Stromal cell of bone marrow (primary cell): ENCODE measurements around the gene GPR119.
"Not testable (repeated sequence)": the region's sequence is repeated elsewhere in the genome, so short reads cannot be mapped to it uniquely, and the experiment has no call there.

Experiments used
- DNase-seq: peaks from one replicate; pipeline ENCODE4 v3.0.0-alpha.2; 2012; ENCODE audit warnings: low read depth

Gene GPR119

DNA sequence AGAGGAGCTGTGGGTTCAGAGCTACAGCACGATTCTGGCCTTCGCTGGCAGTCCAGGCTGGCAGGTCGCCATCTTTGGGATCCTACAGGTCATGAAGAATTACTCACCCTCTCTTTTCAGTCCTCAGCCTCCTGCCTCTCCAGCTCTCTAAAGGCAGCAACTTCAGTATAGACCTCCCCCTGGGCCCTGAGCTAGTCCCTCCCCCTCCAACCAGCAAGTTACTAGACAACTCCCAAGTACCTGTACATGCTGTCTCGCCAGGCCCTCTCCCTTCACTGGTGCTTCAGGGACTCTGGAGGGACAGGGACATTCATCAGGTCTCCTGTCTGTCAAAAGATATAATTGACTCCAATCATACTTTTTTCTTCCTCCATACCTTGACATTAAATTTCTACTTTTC, at the start of gene GPR119:
TSS of gene GPR119 (minus strand) at position 155 of the 400 bp plus-strand sequence. CDS start 227 bp downstream, outside the sequence.
- no peak for DNase-seq

DNA sequence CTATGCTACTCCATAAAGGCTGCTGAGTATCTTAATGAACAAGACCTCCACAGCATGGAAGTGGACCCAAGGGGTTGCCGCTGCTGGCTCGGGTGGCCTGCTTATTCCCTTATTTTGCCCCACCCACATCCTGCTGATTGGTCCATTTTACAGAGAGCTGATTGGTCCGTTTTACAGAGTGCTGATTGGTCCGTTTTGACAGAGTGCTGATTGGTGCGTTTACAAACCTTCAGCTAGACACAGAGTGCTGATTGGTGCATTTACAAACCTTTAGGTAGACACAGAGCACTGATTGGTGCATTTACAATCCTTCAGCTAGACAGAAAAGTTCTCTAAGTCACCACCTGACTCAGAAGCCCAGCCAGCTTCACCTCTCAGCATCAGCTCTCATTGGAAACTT, 43.8 kb upstream of the GPR119 start:
- DNase-seq: not testable (repeated sequence)

- no peak for DNase-seq
Measured at GRCh38 chrX:130426531-130426930, 41.1 kb upstream of the GPR119 start.

- no peak for DNase-seq
Measured at GRCh38 chrX:130419263-130419662, 33.8 kb upstream of the GPR119 start.

- DNase-seq: no peak
Measured at GRCh38 chrX:130418740-130419139, 33.3 kb upstream of the GPR119 start.

DNA sequence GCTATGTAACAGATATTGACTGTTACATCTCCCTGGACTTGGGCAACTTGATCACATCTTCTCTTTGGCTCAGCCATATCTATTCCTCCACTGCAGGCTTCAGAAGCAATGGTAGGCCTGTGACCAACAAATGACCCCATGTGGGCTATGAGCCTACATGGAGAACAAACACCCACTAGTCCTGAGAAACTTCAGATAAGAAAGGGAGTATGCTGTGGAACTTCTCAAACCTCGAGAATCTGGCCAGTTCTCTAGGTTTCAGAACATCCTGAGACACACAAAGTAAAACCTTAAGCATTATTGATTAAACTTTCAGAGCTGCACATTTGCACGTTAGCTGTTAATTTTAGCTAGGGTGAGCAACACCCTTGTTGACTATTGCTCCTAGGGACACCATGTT, 32.6 kb upstream of the GPR119 start:
- DNase-seq: no peak

GRCh38 chrX:130416785-130417184, 31.3 kb upstream of the GPR119 start:
- no peak for DNase-seq

DNA sequence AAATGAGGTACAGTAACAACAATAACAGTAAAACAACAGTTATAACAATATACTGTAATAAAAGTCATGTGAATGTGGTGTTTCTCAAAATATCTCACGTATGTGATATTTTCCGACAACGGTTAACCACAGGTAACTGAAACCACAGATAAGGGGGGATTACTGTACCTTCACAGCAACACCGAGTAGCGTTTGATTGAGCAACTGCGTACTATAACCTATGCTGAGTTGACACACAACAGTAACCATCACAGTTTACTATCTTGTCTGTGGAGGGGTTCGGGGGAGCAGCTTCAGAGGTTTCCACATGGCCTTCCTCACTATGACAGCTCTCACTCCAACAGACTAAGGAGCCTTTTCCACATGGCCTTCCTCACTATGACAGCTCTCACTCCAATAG, 29.7 kb upstream of the GPR119 start:
- DNase-seq: no peak

DNA sequence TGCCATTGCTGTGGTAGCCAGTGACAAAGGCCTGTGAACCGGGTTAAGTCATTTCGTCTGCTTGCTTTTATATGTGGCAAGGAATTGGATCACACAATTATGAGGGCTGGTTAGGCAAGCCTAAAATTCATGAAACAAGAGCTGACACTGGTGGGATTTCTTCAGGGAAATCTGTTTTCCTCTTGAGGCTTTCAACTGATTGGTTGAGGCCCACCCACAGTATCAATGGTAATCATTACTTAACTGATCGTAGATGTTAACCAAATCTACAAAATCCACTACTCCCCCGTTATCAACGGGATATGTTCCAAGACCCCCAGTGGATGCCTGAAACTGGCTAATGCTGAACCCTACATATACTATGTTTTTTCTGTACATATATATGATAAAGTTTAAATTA, 29.3 kb upstream of the GPR119 start:
- no peak for DNase-seq

DNA sequence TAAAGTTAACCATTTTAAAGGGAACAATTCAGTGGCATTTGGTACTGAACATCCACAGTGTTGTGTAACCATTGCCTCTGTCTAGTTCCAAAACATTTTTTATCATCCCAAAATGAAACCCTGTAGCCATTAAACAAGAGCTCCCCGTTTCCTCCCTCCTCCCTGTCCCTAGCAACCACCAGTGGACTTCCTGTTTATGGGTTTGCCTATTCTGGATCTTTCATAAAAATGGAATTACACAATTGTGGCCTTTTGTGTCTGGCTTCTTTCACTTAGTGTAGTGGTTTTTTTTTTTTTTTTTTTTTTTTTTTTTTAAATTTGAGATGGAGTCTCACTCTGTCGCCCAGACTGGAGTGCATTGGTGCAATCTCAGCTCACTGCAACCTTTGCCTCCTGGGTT, 27.9 kb upstream of the GPR119 start:
- DNase-seq: no peak

- DNase-seq: no peak
Measured at GRCh38 chrX:130402208-130402684, 16.8 kb upstream of the GPR119 start.

- peak; percentile 45 for DNase-seq
Measured at GRCh38 chrX:130401415-130402207, 16.1 kb upstream of the GPR119 start, which contains the start of gene RBMX2. Gene RBMX2 (plus strand): TSS chrX:130401987. CDS start chrX:130402033, 46 bp downstream.

DNA sequence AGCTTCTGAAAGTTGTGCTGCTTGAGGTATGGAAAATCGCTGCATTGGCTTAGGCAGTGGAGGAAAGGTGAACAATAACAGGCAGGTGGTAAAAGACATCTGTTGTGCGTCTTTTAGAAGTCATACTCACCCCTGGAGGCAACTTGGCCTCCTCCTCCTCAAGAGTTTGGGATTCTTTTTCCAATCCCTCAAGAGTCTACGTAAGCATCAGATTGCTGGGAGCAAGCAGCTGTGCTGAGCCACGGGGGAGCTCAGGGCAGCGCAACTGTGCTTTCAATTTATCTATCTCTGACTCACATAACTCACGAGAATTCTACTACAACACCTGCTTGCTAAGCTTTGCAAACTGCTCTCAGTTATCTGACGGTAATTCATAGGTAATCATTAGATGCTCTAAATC, 9.9 kb upstream of the GPR119 start:
- no peak for DNase-seq

DNA sequence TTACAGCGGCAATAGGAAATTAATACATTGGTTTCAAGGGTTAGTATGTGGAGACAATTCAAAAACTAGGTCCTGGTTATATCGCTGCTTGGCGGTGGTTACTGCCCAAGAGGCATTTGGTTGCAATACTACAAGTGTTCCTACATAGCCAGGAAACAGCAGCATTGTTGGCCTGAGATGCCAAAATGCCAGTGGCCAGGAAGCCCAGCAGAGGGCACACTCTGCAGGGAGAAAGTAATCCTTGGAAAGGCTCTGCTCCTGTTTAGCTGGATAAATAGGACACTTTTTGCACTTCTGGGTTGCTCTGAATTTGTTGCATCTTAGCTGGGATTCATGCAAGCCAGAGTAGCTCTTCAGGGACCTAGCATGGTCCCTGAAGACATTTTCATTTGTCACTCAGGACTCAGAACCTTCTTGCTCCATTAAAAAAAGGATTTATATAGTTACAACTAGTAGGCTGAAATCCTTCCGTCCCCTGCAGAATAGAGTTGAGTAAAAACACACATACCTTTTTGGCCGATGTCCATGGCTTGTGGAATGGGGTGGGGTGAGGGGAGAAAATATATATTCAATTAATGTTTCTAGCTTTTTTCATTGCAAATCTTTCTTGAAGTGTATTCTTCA, 8.1 kb upstream of the GPR119 start:
- peak; percentile 36 for DNase-seq

GRCh38 chrX:130386408-130386808, 934 bp upstream of the GPR119 start:
- DNase-seq: no peak

GRCh38 chrX:130378024-130378669, 7.3 kb downstream of the GPR119 start:
- no peak for DNase-seq

GRCh38 chrX:130376077-130376476, 9.4 kb downstream of the GPR119 start:
- no peak for DNase-seq

DNA sequence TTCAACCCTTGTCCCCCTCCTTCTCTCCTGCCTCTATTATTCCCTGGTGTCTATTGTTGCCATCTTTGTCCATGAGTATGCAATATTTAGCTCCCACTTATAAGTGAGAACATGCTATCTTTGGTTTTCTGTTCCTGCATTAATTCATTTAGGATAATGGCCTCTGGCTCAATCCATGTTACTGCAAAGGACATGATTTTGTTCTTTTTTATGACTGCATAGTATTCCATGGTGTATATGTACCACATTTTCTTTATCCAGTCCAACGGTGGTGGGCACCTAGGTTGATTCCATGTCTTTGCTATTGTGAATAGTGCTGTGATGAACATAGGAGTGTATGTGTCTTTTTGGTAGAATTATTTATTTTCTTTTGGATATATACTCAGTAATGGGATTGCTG, 33.4 kb downstream of the GPR119 start:
- DNase-seq: not testable (repeated sequence)

DNA sequence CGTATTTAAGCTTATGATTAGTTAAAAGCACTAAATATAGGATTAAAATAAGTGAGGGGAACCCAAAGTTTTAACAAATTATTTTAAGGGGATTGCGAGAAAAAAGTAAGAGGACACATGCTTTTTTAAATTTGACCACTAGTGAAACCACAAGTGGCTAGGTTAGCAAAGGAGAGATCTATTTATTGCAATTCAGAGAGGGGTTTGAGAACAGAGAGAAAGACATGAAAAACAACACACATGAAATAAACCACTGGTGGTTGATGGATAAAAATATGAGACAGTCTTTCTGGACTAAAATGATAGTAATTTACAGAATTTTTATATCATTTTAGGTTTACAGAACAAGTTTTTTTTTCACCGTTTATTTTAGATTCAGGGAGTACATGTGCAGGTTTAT, 33.9 kb downstream of the GPR119 start:
- DNase-seq: no peak

DNA sequence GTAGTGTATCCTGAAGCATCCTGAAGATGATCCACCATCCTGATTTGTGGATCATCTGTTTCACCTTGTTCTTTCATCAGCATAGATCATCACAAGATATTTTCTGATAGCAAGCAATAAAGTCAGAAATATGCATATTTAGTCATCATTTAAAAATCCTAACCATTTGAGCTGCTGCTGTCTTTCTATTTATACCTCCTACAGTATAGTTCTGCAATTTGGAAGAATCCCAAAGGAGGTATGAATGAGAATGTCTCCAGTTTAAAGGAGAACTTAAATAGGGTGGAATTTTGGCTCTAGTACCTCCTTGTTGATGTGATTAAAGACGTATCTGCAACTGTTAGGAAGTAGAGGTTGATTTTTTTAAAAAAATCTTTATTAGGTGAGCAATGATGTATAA, 38.2 kb downstream of the GPR119 start:
- no peak for DNase-seq

- DNase-seq: no peak
Measured at GRCh38 chrX:130343411-130343810, 42.1 kb downstream of the GPR119 start.

DNA sequence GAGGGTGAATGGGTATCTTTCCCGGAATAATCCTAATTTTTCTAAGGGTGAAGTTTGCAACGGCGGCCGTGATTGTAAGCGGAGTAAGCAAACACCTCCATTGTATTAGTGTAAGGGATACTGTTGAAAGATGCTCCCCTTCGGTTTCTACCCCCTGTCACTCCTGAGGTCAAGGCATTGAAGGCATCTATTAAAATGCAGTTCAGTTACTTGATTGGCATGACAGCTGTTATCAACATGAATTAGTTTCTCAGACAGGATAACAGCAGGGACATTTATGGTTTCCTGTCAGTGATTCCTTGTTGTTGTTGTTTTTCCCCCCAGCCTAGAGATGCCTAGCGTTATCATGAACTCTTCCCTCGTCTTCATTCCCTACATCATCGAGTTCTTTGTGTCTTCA, 45.2 kb downstream of the GPR119 start:
- DNase-seq: no peak
